Measurements from ENCODE around the gene MRPS27.
A peak's percentile ranks its signal among the peaks of the same experiment; 100 is the strongest.
"Not testable (repeated sequence)": the region's sequence is repeated elsewhere in the genome, so short reads cannot be mapped to it uniquely, and the experiment has no call there.

Gene MRPS27

GRCh38 chr5:72325566-72326305 is 5.7 kb upstream of the MRPS27 start:
- DNase-seq, result no peak

GRCh38 chr5:72324189-72324825 is 4.3 kb upstream of the MRPS27 start:
- no peak for DNase-seq

GRCh38 chr5:72319435-72319975 is 535 bp downstream of the MRPS27 start:
- peak in 1 of 2 donors; percentile 21 for DNase-seq

- no peak for DNase-seq
Measured at GRCh38 chr5:72314571-72315172, 5.4 kb downstream of the MRPS27 start.

- no peak for DNase-seq
Measured at GRCh38 chr5:72313141-72313540, 6.9 kb downstream of the MRPS27 start.

GRCh38 chr5:72308853-72309191 is 11.2 kb downstream of the MRPS27 start:
- no peak for DNase-seq

- peak; percentile 99 to 100 for DNase-seq
Measured at GRCh38 chr5:72307968-72308852, 11.8 kb downstream of the MRPS27 start.

- no peak for DNase-seq
Measured at GRCh38 chr5:72307573-72307967, 12.5 kb downstream of the MRPS27 start.

- DNase-seq, result peak in 1 of 2 donors; percentile 23
Measured at GRCh38 chr5:72305194-72306142, 14.6 kb downstream of the MRPS27 start.

- DNase-seq, result no peak
Measured at GRCh38 chr5:72302171-72302570, 17.9 kb downstream of the MRPS27 start.

GRCh38 chr5:72301557-72301956 is 18.5 kb downstream of the MRPS27 start:
- DNase-seq, result no peak

GRCh38 chr5:72300590-72301339 is 19.3 kb downstream of the MRPS27 start:
- no peak for DNase-seq

GRCh38 chr5:72298711-72299110 is 21.3 kb downstream of the MRPS27 start:
- DNase-seq, result no peak

GRCh38 chr5:72298136-72298535 is 21.9 kb downstream of the MRPS27 start:
- not testable (repeated sequence) for DNase-seq

- DNase-seq, result no peak
Measured at GRCh38 chr5:72296256-72296655, 23.8 kb downstream of the MRPS27 start.

GRCh38 chr5:72295539-72295938 is 24.5 kb downstream of the MRPS27 start:
- DNase-seq, result no peak

- no peak for DNase-seq
Measured at GRCh38 chr5:72294473-72294872, 25.6 kb downstream of the MRPS27 start.

- no peak for DNase-seq
Measured at GRCh38 chr5:72293495-72294055, 26.5 kb downstream of the MRPS27 start.

GRCh38 chr5:72292411-72292810 is 27.6 kb downstream of the MRPS27 start:
- no peak for DNase-seq

- no peak for DNase-seq
Measured at GRCh38 chr5:72291601-72292000, 28.4 kb downstream of the MRPS27 start.

All from inflammatory macrophage (primary cell).